ENCODE data around the gene DLST. TPM values are rescaled to one million over a fixed set of nuclear protein-coding genes. Genes with fewer than 3 reads are reported as not detected.

Gene DLST
- total and polyA plus RNA-seq, 4 experiments from 2014 or later, result 4.8 to 104 (median 56.0) TPM

- no peaks in the 10 kb centered on the region for H3K27me3 Mint-ChIP-seq
- Histone ChIP-seq H3K4me1 (ENCODE audit: insufficient read depth, low read length) (peaks cover 12% of the 10 kb centered on the region), H3K27me3 (ENCODE audit: insufficient read depth, low read length) (no peaks in the 10 kb centered on the region), H3K27ac (ENCODE audit: low read depth, low read length) (no peak overlapping the region), H3K9me3 (ENCODE audit: control insufficient read depth in 1 of 2, low read length in 2 of 2) (no peaks in the 10 kb centered on the region), H3K36me3 (ENCODE audit: insufficient read depth, low read length) (peaks cover 79% of the 10 kb centered on the region), H3K4me3 (ENCODE audit: low read length in 2 of 2) (no peak overlapping the region)
- no peak for DNase-seq
- no peak overlapping the region for H3K4me3 Mint-ChIP-seq
- H3K27ac Mint-ChIP-seq, result peak overlapping the region in 5 of 7 donors; percentile 18 to 77 (median 29)
- no peaks in the 10 kb centered on the region for H3K9me3 Mint-ChIP-seq
- POLR2A ChIA-PET (ENCODE audit: partially characterized antibody), result interaction anchor here (2.6 kb wide), 1 partner anchor 10 kb away, joined by 20 read pairs; the partner anchor contains the start of gene DLST
- CTCF ChIA-PET (ENCODE audit: partially characterized antibody), result interaction anchor here (0.8 to 8.6 kb wide), 7 partner anchors 9 to 321 kb away, joined by 3 to 90 read pairs (median 5); no protein-coding TSS in a partner anchor
- intact Hi-C loops (cut with micrococcal nuclease), result no loop called here
- H3K36me3 Mint-ChIP-seq, result peaks cover 51 to 94% of the 10 kb centered on the region in 2 donors
- peaks cover 12 to 19% (median 16%) of the 10 kb centered on the region in 4 donors for H3K4me1 Mint-ChIP-seq
Observed at GRCh38 chr14:74892745-74893144, 11.0 kb downstream of the DLST start.

- Histone ChIP-seq H3K27me3 (ENCODE audit: insufficient read depth, low read length) (no peaks in the 10 kb centered on the region), H3K4me1 (ENCODE audit: insufficient read depth, low read length) (peaks cover 2% of the 10 kb centered on the region), H3K36me3 (ENCODE audit: insufficient read depth, low read length) (peaks cover 83% of the 10 kb centered on the region), H3K27ac (ENCODE audit: low read depth, low read length) (no peak overlapping the region), H3K4me3 (ENCODE audit: low read length in 2 of 2) (no peak overlapping the region), H3K9me3 (ENCODE audit: control insufficient read depth in 1 of 2, low read length in 2 of 2) (no peaks in the 10 kb centered on the region)
- ChIA-PET CTCF (ENCODE audit: partially characterized antibody) (interaction anchor here (0.8 to 8.6 kb wide), 8 partner anchors 10 to 321 kb away, joined by 3 to 90 read pairs (median 7); no protein-coding TSS in a partner anchor), POLR2A (ENCODE audit: partially characterized antibody) (interaction anchor here (2.6 kb wide), 1 partner anchor 11 kb away, joined by 20 read pairs; the partner anchor contains the start of gene DLST)
- no peaks in the 10 kb centered on the region for H3K27me3 Mint-ChIP-seq
- peaks cover 4 to 10% (median 9%) of the 10 kb centered on the region in 4 donors for H3K4me1 Mint-ChIP-seq
- peak overlapping the region in 4 of 7 donors; percentile 4 to 51 (median 36) for H3K27ac Mint-ChIP-seq
- no peaks in the 10 kb centered on the region for H3K9me3 Mint-ChIP-seq
- no peak for DNase-seq
- H3K36me3 Mint-ChIP-seq, result peaks cover 60 to 92% of the 10 kb centered on the region in 2 donors
- intact Hi-C loops (cut with micrococcal nuclease), result no loop called here
- no peak overlapping the region for H3K4me3 Mint-ChIP-seq
Observed at GRCh38 chr14:74893614-74894091, 11.9 kb downstream of the DLST start.

GRCh38 chr14:74896400-74896799 is 14.7 kb downstream of the DLST start:
- no peaks in the 10 kb centered on the region for H3K9me3 ChIP-seq (ENCODE audit: control insufficient read depth in 1 of 2, low read length in 2 of 2)
- no peak for DNase-seq
- H3K36me3 Mint-ChIP-seq, result peaks cover 69 to 97% of the 10 kb centered on the region in 2 donors
- H3K36me3 ChIP-seq (ENCODE audit: insufficient read depth, low read length), result peaks cover 91% of the 10 kb centered on the region
- H3K4me1 ChIP-seq (ENCODE audit: insufficient read depth, low read length), result no peaks in the 10 kb centered on the region
- no peak overlapping the region for H3K4me3 ChIP-seq (ENCODE audit: low read length in 2 of 2)
- no peaks in the 10 kb centered on the region for H3K9me3 Mint-ChIP-seq
- H3K27ac ChIP-seq (ENCODE audit: low read depth, low read length), result no peak overlapping the region
- intact Hi-C loops (cut with micrococcal nuclease), result no loop called here
- CTCF ChIA-PET (ENCODE audit: partially characterized antibody), result interaction anchor here (6.2 to 15.6 kb wide), 2 partner anchors 10 to 38 kb away, joined by 64 to 677 read pairs; no protein-coding TSS in a partner anchor
- no peaks in the 10 kb centered on the region for H3K27me3 ChIP-seq (ENCODE audit: insufficient read depth, low read length)
- POLR2A ChIA-PET (ENCODE audit: partially characterized antibody), result interaction anchor here (0.7 to 1.1 kb wide), 2 partner anchors 33 to 36 kb away, joined by 3 read pairs; no protein-coding TSS in a partner anchor
- H3K4me1 Mint-ChIP-seq, result peaks cover 0 to 5% (median 1%) of the 10 kb centered on the region in 4 donors
- H3K27ac Mint-ChIP-seq, result peak overlapping the region in 2 of 7 donors; percentile 18 to 25
- no peak overlapping the region for H3K4me3 Mint-ChIP-seq
- no peaks in the 10 kb centered on the region for H3K27me3 Mint-ChIP-seq

GRCh38 chr14:74897642-74898041 is 15.9 kb downstream of the DLST start:
- peaks cover 91% of the 10 kb centered on the region for H3K36me3 ChIP-seq (ENCODE audit: insufficient read depth, low read length)
- no peaks in the 10 kb centered on the region for H3K4me1 ChIP-seq (ENCODE audit: insufficient read depth, low read length)
- no peaks in the 10 kb centered on the region for H3K9me3 ChIP-seq (ENCODE audit: control insufficient read depth in 1 of 2, low read length in 2 of 2)
- H3K27ac Mint-ChIP-seq, result peak overlapping the region in 3 of 7 donors; percentile 26 to 72 (median 69)
- ChIA-PET CTCF (ENCODE audit: partially characterized antibody) (interaction anchor here (1.2 to 15.6 kb wide), 3 partner anchors 9 to 39 kb away, joined by 3 to 677 read pairs (median 64); no protein-coding TSS in a partner anchor), POLR2A (ENCODE audit: partially characterized antibody) (interaction anchor here (1.1 to 2.0 kb wide), 2 partner anchors 15 to 37 kb away, joined by 3 to 9 read pairs; no protein-coding TSS in a partner anchor)
- peaks cover 0 to 3% (median 0%) of the 10 kb centered on the region in 4 donors for H3K4me1 Mint-ChIP-seq
- no peak overlapping the region for H3K27ac ChIP-seq (ENCODE audit: low read depth, low read length)
- H3K27me3 Mint-ChIP-seq, result no peaks in the 10 kb centered on the region
- H3K36me3 Mint-ChIP-seq, result peaks cover 74 to 96% of the 10 kb centered on the region in 2 donors
- no peak for DNase-seq
- no peak overlapping the region for H3K4me3 ChIP-seq (ENCODE audit: low read length in 2 of 2)
- no peaks in the 10 kb centered on the region for H3K9me3 Mint-ChIP-seq
- H3K4me3 Mint-ChIP-seq, result no peak overlapping the region
- intact Hi-C loops (cut with micrococcal nuclease), result no loop called here
- no peaks in the 10 kb centered on the region for H3K27me3 ChIP-seq (ENCODE audit: insufficient read depth, low read length)

- no peak overlapping the region for H3K4me3 Mint-ChIP-seq
- CTCF ChIA-PET (ENCODE audit: partially characterized antibody), result interaction anchor here (1.2 to 15.6 kb wide), 3 partner anchors 9 to 39 kb away, joined by 3 to 677 read pairs (median 64); no protein-coding TSS in a partner anchor
- H3K9me3 Mint-ChIP-seq, result no peaks in the 10 kb centered on the region
- POLR2A ChIA-PET (ENCODE audit: partially characterized antibody), result interaction anchor here (2.0 kb wide), 1 partner anchor 15 kb away, joined by 9 read pairs; no protein-coding TSS in a partner anchor
- no peaks in the 10 kb centered on the region for H3K27me3 ChIP-seq (ENCODE audit: insufficient read depth, low read length)
- no peak for DNase-seq
- no peaks in the 10 kb centered on the region for H3K9me3 ChIP-seq (ENCODE audit: control insufficient read depth in 1 of 2, low read length in 2 of 2)
- peak overlapping the region in 4 of 7 donors; percentile 7 to 72 (median 18) for H3K27ac Mint-ChIP-seq
- H3K27ac ChIP-seq (ENCODE audit: low read depth, low read length), result no peak overlapping the region
- H3K27me3 Mint-ChIP-seq, result no peaks in the 10 kb centered on the region
- H3K4me1 Mint-ChIP-seq, result peaks cover 0 to 3% (median 0%) of the 10 kb centered on the region in 4 donors
- no peak overlapping the region for H3K4me3 ChIP-seq (ENCODE audit: low read length in 2 of 2)
- H3K36me3 ChIP-seq (ENCODE audit: insufficient read depth, low read length), result peaks cover 91% of the 10 kb centered on the region
- intact Hi-C loops (cut with micrococcal nuclease), result no loop called here
- H3K4me1 ChIP-seq (ENCODE audit: insufficient read depth, low read length), result no peaks in the 10 kb centered on the region
- H3K36me3 Mint-ChIP-seq, result peaks cover 74 to 96% of the 10 kb centered on the region in 2 donors
Observed at GRCh38 chr14:74898083-74898482, 16.4 kb downstream of the DLST start.

DNA sequence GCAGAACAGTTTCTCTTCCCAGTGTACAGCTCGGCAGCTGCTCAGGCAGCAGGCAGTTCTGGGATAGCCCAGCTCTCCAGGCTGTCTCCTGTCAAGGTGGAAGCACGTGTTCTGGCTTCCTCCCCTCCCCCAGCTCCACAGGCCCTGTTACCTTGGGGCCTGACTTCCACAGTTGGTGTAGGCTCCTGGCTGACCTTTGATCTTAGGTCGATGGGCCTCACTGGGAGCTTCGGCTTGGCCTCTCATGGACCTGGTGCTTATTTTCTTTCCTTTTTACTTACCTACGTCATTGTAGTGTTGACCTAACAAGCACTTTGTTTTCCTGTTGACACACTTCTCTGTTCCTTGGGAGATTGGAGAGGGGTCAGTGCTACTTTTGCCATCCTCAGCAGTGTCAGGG is 17.0 kb downstream of the DLST start:
- H3K4me1 Mint-ChIP-seq, result peaks cover 0 to 3% (median 0%) of the 10 kb centered on the region in 4 donors
- no peak overlapping the region for H3K27ac ChIP-seq (ENCODE audit: low read depth, low read length)
- CTCF ChIA-PET (ENCODE audit: partially characterized antibody), result interaction anchor here (1.2 to 15.6 kb wide), 2 partner anchors 19 to 40 kb away, joined by 3 to 677 read pairs; no protein-coding TSS in a partner anchor

More for the DNA sequence above, 17.0 kb downstream of the DLST start:
- peaks cover 73 to 95% of the 10 kb centered on the region in 2 donors for H3K36me3 Mint-ChIP-seq
- H3K4me3 Mint-ChIP-seq, result no peak overlapping the region
- H3K36me3 ChIP-seq (ENCODE audit: insufficient read depth, low read length), result peaks cover 87% of the 10 kb centered on the region
- no peak overlapping the region for H3K4me3 ChIP-seq (ENCODE audit: low read length in 2 of 2)
- H3K9me3 Mint-ChIP-seq, result no peaks in the 10 kb centered on the region
- H3K27ac Mint-ChIP-seq, result peak overlapping the region in 2 of 7 donors; percentile 23 to 75
- no peaks in the 10 kb centered on the region for H3K27me3 Mint-ChIP-seq
- no peaks in the 10 kb centered on the region for H3K4me1 ChIP-seq (ENCODE audit: insufficient read depth, low read length)
- DNase-seq, result no peak
- no peaks in the 10 kb centered on the region for H3K27me3 ChIP-seq (ENCODE audit: insufficient read depth, low read length)
- no peaks in the 10 kb centered on the region for H3K9me3 ChIP-seq (ENCODE audit: control insufficient read depth in 1 of 2, low read length in 2 of 2)
- intact Hi-C loops (cut with micrococcal nuclease), result no loop called here
- POLR2A ChIA-PET (ENCODE audit: partially characterized antibody), result interaction anchor here (2.0 kb wide), 1 partner anchor 16 kb away, joined by 9 read pairs; no protein-coding TSS in a partner anchor
